H9 (cell line): ENCODE measurements around the gene WSB2. TPM values are rescaled to one million over a fixed set of nuclear protein-coding genes. Genes with fewer than 3 reads are reported as not detected.

Experiments
- DNase-seq: peaks from one replicate; pipeline ENCODE4 v3.0.0-alpha.2; 2017
- H2AFZ ChIP-seq: one replicate; pipeline ENCODE4 v1.6.1; 2013; ENCODE audit warnings: mild to moderate bottlenecking, low read length, control low read depth, moderate library complexity
- H2AK5ac ChIP-seq: 2 replicates; pipeline ENCODE4 v1.6.1; 2013; ENCODE audit warnings: low read length, control low read depth, mixed read lengths; ENCODE audit not compliant: insufficient read length
- H2BK120ac ChIP-seq: one replicate; pipeline ENCODE4 v1.6.1; 2013; ENCODE audit warnings: low read depth, mild to moderate bottlenecking, low read length, control low read depth, inconsistent platforms; ENCODE audit not compliant: poor library complexity, severe bottlenecking
- H2BK12ac ChIP-seq: 2 replicates; pipeline ENCODE4 v1.6.1; 2013; ENCODE audit warnings: low read length, control low read depth, mixed read lengths, low read depth; ENCODE audit not compliant: insufficient read length
- H2BK15ac ChIP-seq: 2 replicates; pipeline ENCODE4 v1.6.1; 2013; ENCODE audit warnings: low read depth, low read length, control low read depth
- H2BK20ac ChIP-seq: one replicate; pipeline ENCODE4 v1.6.1; 2013; ENCODE audit warnings: low read depth, mild to moderate bottlenecking, low read length, control low read depth, inconsistent platforms; ENCODE audit not compliant: poor library complexity, severe bottlenecking
- H2BK5ac ChIP-seq: 2 replicates; pipeline ENCODE4 v1.6.1; 2013; ENCODE audit warnings: low read length, control low read depth, mixed read lengths; ENCODE audit not compliant: insufficient read length
- H3K14ac ChIP-seq: 2 replicates; pipeline ENCODE4 v1.6.1; 2013; ENCODE audit warnings: low read length, control low read depth; ENCODE audit not compliant: insufficient read depth
- H3K18ac ChIP-seq: 2 replicates; pipeline ENCODE4 v1.6.1; 2013; ENCODE audit warnings: low read depth, mild to moderate bottlenecking, mixed read lengths, low read length, control low read depth; ENCODE audit not compliant: insufficient read length
- H3K23ac ChIP-seq: 2 replicates; pipeline ENCODE4 v1.6.1; 2013; ENCODE audit warnings: low read length, control low read depth, mixed read lengths, low read depth; ENCODE audit not compliant: insufficient read length
- H3K23me2 ChIP-seq: 2 replicates; pipeline ENCODE4 v1.6.1; 2013; ENCODE audit warnings: low read depth, mild to moderate bottlenecking, mixed read lengths, low read length, control low read depth; ENCODE audit not compliant: insufficient read length, poor library complexity, severe bottlenecking
- H3K27ac ChIP-seq: 2 replicates; pipeline ENCODE4 v1.5.1; 2013; ENCODE audit warnings: low read length, control low read depth, mixed read lengths, low read depth; ENCODE audit not compliant: insufficient read length
- H3K27me3 ChIP-seq: 2 replicates; pipeline ENCODE4 v1.6.1; 2013; ENCODE audit warnings: low read length, control low read depth, inconsistent platforms; ENCODE audit not compliant: insufficient read depth
- H3K4ac ChIP-seq: 2 replicates; pipeline ENCODE4 v1.6.1; 2013; ENCODE audit warnings: low read depth, mild to moderate bottlenecking, control low read depth, inconsistent platforms, low read length, moderate library complexity
- H3K4me1 ChIP-seq: 2 replicates; pipeline ENCODE4 v1.6.1; 2013; ENCODE audit warnings: low read length, control low read depth, inconsistent platforms; ENCODE audit not compliant: insufficient read depth
- H3K4me2 ChIP-seq: 2 replicates; pipeline ENCODE4 v1.6.1; 2013; ENCODE audit warnings: low read length, control low read depth, mixed read lengths; ENCODE audit not compliant: insufficient read length, insufficient read depth
- H3K56ac ChIP-seq: 2 replicates; pipeline ENCODE4 v1.6.1; 2013; ENCODE audit warnings: low read depth, mild to moderate bottlenecking, mixed read lengths, low read length, control low read depth; ENCODE audit not compliant: insufficient read length
- H3K79me1 ChIP-seq: 2 replicates; pipeline ENCODE4 v1.6.1; 2013; ENCODE audit warnings: low read depth, mild to moderate bottlenecking, moderate library complexity, low read length, control low read depth, inconsistent platforms; ENCODE audit not compliant: insufficient read depth, poor library complexity, severe bottlenecking
- H3K79me2 ChIP-seq: 2 replicates; pipeline ENCODE4 v1.6.1; 2013; ENCODE audit warnings: low read length, control low read depth, inconsistent platforms; ENCODE audit not compliant: insufficient read depth
- H3K9ac ChIP-seq: 2 replicates; pipeline ENCODE4 v1.6.1; 2013; ENCODE audit warnings: low read length, control low read depth, mixed read lengths; ENCODE audit not compliant: insufficient read length; ENCODE audit errors: extremely low read depth
- H3K9me3 ChIP-seq: one replicate; pipeline ENCODE4 v1.6.1; 2013; ENCODE audit warnings: low read depth, low read length, inconsistent platforms; ENCODE audit not compliant: control insufficient read depth
- H3T11ph ChIP-seq: one replicate; pipeline ENCODE4 v1.6.1; 2013; ENCODE audit warnings: mild to moderate bottlenecking, low read length, control low read depth, inconsistent platforms
- H4K20me1 ChIP-seq: one replicate; pipeline ENCODE4 v1.6.1; 2013; ENCODE audit not compliant: control insufficient read depth, insufficient read length, insufficient read depth
- H4K5ac ChIP-seq: 2 replicates; pipeline ENCODE4 v1.6.1; 2013; ENCODE audit warnings: low read depth, mild to moderate bottlenecking, mixed read lengths, low read length, control low read depth; ENCODE audit not compliant: insufficient read length
- H4K8ac ChIP-seq: replicated peaks from 2 replicates; pipeline ENCODE4 v1.6.1; 2013; ENCODE audit warnings: low read length, control low read depth, mixed read lengths, low read depth; ENCODE audit not compliant: insufficient read length
- H4K91ac ChIP-seq: 2 replicates; pipeline ENCODE4 v1.6.1; 2013; ENCODE audit warnings: low read depth, mild to moderate bottlenecking, moderate library complexity, mixed read lengths, low read length, control low read depth; ENCODE audit not compliant: insufficient read length
- H3K27ac Mint-ChIP-seq, 3 experiments: 2 replicates in 2 of 3; 3 replicates in 1 of 3; pipeline ENCODE4 v1.8.0; 2020 to 2021; ENCODE audit warnings: mixed read lengths in 3 of 3, mild to moderate bottlenecking in 1 of 3, moderate library complexity in 1 of 3
- H3K27me3 Mint-ChIP-seq: 2 replicates; pipeline ENCODE4 v1.8.0; 2021; ENCODE audit warnings: low read depth, mild to moderate bottlenecking, moderate library complexity, mixed read lengths
- H3K36me3 Mint-ChIP-seq, 3 experiments: 2 replicates in 2 of 3; 3 replicates in 1 of 3; pipeline ENCODE4 v1.8.0; 2020 to 2021; ENCODE audit warnings: low read depth in 3 of 3, mixed read lengths in 3 of 3; ENCODE audit not compliant: insufficient read depth in 1 of 3
- H3K4me1 Mint-ChIP-seq, 2 experiments: 2 replicates each; pipeline ENCODE4 v1.8.0; 2020; ENCODE audit warnings: mixed read lengths in 2 of 2
- H3K4me3 Mint-ChIP-seq, 2 experiments: 2 replicates in 1 of 2; 3 replicates in 1 of 2; pipeline ENCODE4 v1.8.0; 2020 to 2021; ENCODE audit warnings: mild to moderate bottlenecking in 2 of 2, mixed read lengths in 2 of 2, moderate library complexity in 1 of 2
- H3K9me3 Mint-ChIP-seq, 2 experiments: 2 replicates in 1 of 2; 3 replicates in 1 of 2; pipeline ENCODE4 v1.8.0; 2020; ENCODE audit warnings: mild to moderate bottlenecking in 2 of 2, mixed read lengths in 2 of 2, moderate library complexity in 1 of 2
- WGBS: extraction: QIAGEN DNeasy Blood & Tissue Kit; methylation state at CpG from one replicate; pipeline ENCODE4 v1.1.7; 2013; ENCODE audit warnings: missing lambda C conversion rate, low lambda C conversion rate, mixed read lengths; ENCODE audit not compliant: insufficient read length; ENCODE audit errors: extremely low coverage; 5-methylcytosine and 5-hydroxymethylcytosine counted together
- total RNA-seq: library from RNA; stranded (reverse); gene quantifications from 2 replicates; pipeline ENCODE4 v1.2.1, GENCODE V29; 2021
- TF ChIP-seq, protein P1 (sequence below): fragments of 200-600 bp; sonication (generic); conservative IDR thresholded peaks from 3 replicates; pipeline ENCODE4 v1.8.0; 2021; ENCODE audit warnings: antibody characterized with exemption, mild to moderate bottlenecking

The WSB2 gene
- total RNA-seq, 1 experiment from 2014 or later: 58.6 TPM

DNA sequence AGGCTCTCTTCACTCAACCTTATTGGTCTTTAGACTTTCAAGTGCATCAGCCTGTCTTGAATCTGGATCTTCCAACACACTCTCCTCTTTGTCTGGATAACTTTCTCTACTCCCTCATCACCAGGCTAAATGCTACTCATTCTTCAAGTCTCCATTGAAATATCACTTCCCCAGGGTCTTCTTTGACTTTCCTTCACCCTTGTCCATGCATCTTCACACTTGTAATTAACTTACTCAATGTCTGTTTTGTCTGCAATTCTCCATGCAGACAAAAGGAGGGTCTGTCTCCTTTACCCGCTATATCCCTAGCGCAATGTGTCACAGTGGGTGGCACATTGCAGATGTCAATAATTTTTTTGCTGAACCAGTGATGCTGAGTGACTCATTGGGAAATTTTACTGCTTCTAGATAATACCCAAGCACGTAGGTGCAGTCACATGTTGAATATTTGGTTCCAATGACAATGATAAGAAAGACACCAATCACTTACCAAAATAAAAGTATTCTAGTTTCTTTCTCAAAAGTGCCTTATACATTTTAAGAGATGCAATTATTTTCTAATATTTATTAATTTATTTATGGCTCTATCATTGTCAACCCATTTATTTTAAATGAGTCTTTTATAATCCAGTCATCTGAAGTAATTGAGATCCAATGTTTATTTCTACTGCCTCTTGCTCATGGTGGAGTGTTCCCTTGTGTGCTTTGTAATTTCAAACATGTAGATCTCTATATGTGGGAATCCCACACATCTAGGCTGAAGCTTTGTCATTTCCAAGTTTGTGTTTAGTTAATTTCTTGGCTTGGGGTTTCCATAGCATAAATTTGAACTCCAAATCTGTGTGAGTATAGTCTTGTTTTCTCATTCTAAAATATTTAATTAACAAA is 66.2 kb downstream of the WSB2 start:
- H4K91ac ChIP-seq: no peak overlapping the region
- H3K4me2 ChIP-seq: no peak overlapping the region
- H3K4ac ChIP-seq: no peak overlapping the region
- Mint-ChIP-seq H3K4me1 (peaks cover 0 to 4% of the 10 kb centered on the region in 2 experiments; a peak in 2 of 4 replicates), H3K9me3 (no peaks in the 10 kb centered on the region; a peak in 1 of 5 replicates), H3K36me3 (no peaks in the 10 kb centered on the region), H3K27me3 (peaks cover 1% of the 10 kb centered on the region; the same call in 1 of the 2 replicates), H3K27ac (no peak overlapping the region; a peak in 1 of 7 replicates), H3K4me3 (no peak overlapping the region)
- H3K4me1 ChIP-seq: no peaks in the 10 kb centered on the region
- H3K79me1 ChIP-seq: no peaks in the 10 kb centered on the region
- H3K23me2 ChIP-seq: no peaks in the 10 kb centered on the region
- no peak overlapping the region for H3K56ac ChIP-seq
- H3K18ac ChIP-seq: no peak overlapping the region
- no peak overlapping the region for H3T11ph ChIP-seq
- WGBS: no CpG with 5 or more reads among the region's 3 CpGs
- no peak overlapping the region for H3K9ac ChIP-seq
- no peaks in the 10 kb centered on the region for H3K9me3 ChIP-seq
- H2BK12ac ChIP-seq: no peak overlapping the region
- no peaks in the 10 kb centered on the region for H3K79me2 ChIP-seq
- H2BK15ac ChIP-seq: no peak overlapping the region
- TF ChIP-seq, protein P1, sequence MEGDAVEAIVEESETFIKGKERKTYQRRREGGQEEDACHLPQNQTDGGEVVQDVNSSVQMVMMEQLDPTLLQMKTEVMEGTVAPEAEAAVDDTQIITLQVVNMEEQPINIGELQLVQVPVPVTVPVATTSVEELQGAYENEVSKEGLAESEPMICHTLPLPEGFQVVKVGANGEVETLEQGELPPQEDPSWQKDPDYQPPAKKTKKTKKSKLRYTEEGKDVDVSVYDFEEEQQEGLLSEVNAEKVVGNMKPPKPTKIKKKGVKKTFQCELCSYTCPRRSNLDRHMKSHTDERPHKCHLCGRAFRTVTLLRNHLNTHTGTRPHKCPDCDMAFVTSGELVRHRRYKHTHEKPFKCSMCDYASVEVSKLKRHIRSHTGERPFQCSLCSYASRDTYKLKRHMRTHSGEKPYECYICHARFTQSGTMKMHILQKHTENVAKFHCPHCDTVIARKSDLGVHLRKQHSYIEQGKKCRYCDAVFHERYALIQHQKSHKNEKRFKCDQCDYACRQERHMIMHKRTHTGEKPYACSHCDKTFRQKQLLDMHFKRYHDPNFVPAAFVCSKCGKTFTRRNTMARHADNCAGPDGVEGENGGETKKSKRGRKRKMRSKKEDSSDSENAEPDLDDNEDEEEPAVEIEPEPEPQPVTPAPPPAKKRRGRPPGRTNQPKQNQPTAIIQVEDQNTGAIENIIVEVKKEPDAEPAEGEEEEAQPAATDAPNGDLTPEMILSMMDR: no peak
- no peak overlapping the region for H2BK120ac ChIP-seq
- no peak overlapping the region for H2BK5ac ChIP-seq
- no peak for DNase-seq
- H3K23ac ChIP-seq: no peak overlapping the region
- no peaks in the 10 kb centered on the region for H3K27me3 ChIP-seq
- H4K5ac ChIP-seq: no peak overlapping the region
- H3K14ac ChIP-seq: no peak overlapping the region
- no peaks in the 10 kb centered on the region for H4K20me1 ChIP-seq
- H4K8ac ChIP-seq: no peak overlapping the region
- no peak overlapping the region for H2BK20ac ChIP-seq
- no peak overlapping the region for H3K27ac ChIP-seq
- no peak overlapping the region for H2AK5ac ChIP-seq
- H2AFZ ChIP-seq: no peak overlapping the region
